Raji (cell line): ENCODE results near the gene ATOH7.

Experiments
- POLR2A ChIP-seq: IDR thresholded peaks from 2 replicates; pipeline ENCODE4 v1.6.1; 2011; ENCODE audit warnings: low read depth, low read length, control low read depth; ENCODE audit not compliant: insufficient read depth

The ATOH7 gene

DNA sequence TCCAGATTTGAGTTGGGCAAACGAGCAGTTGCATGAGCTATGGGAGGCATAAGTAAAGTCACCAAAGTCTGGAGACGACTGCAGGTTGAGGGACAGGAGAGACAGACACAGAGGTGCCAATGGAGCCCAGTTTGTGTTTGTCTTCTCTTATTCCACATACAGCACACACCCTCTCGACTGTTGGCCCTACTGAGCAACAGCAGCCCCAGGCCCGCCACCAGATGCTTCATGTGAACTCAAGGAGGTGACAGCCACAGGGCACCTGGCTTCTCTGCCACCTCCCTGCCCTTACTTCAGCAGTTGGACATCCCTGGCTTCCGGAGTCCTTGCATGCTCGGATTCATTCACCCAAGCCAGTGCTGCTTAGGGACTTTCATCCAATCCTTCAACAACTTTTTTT is 6.5 kb upstream of the ATOH7 start:
- TF ChIP-seq POLR2A: no peak

DNA sequence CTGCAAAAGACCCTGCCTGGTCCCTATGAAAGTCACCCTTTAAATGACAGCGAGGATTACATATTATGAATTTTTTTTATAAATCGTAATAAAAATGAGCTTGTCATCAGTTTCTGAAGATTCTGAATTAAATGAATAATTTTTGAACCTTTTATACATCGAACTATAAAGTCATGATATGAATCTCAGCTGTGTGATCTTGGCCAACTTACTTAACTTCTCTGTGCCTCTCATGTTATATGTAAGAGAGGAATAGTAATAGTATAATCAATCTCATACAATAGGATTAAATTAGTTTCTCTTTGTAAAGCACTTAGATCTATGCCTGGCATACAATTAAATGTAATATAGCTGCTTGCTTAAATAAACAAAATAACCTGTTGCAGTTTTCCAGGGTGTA is 5.3 kb upstream of the ATOH7 start:
- TF ChIP-seq POLR2A: no peak

DNA sequence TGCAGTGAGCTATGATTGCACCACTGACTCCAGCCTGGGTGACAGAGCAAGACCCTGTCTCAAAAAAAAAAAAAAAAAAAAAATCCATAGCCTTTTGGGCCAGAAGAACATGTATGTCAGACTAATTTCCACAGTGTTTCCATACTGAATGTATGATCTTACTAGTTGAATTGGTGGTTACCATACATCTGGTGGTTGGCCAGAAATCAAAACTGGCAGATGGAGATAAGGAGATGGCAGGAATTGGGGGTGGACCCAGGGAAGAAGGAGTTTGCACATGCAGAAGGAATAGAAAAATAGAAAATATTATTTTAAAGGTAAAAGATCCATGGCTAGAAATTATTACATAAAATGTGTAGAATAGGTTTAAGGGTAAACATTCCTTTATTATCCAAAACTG is 3.7 kb upstream of the ATOH7 start:
- no peak for TF ChIP-seq POLR2A

DNA sequence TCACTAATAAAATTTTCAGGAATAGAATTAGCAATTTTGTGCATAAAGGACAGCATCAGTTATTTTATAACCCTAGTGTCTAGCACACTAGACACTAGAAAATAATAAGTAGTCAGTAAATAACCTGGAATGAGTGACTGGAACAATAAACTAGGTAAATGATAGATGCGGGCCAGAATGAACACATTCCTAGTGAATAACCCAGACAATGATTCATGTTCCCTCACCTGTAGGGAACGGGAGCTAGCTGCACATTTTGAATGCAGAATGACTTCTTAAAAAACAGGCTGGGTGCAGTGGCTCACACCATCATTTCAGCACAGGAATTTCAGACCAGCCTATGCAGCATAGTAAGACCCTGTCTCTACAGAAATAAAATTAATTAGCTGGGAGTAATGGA is 3.2 kb upstream of the ATOH7 start:
- no peak for TF ChIP-seq POLR2A

DNA sequence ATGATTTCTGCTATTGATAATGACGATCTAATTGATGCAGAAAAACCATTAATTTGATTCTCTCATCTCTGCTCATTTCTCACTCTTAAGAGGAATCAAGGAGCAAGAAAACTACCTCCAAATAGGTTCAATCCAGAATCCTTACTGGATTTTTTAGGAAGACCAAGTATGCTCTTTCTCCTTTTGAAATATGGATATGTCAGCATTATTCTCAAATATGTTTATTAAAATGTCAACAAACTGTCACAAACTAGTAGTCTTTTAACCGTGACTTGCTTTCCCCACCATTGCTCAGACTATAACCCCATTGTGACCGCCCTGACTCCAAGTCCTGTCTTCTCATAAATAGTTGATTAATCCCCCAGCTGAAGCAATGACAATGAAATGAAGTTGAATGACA is 1.1 kb upstream of the ATOH7 start:
- TF ChIP-seq POLR2A: no peak

DNA sequence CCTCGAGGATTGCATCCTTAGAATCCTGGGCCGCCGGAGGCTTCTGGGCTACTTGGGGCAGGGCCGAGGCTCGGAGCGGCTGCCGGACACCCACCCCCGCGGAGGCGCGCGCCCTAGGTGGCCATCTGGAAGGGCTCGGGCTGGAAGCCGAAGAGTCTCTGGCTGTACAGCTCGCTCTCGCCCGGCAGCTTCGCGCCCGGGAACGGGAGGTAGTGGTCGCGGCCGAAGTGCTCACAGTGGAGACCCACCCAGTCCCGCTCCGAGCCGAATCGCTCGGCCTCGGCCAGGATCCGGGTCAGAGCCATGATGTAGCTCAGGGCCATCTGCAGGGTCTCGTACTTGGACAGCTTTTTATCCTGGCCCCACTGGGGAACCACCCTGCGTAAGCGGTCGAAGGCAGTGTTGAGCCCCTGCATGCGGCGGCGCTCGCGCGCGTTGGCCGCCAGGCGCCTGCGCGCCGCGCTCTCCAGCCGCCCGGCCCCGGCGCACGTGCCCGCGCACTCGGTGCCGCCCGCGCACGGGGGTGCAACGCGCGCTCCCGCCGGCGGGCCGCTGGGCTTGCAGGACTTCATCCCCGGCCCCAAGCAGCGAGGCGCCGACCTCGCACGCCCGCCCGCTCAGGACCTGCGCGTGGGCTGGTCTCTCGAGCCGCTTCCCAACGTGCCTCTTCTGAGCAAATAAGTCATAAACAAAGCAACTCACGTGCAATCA is 652 bp downstream of the ATOH7 start:
- no peak for TF ChIP-seq POLR2A

DNA sequence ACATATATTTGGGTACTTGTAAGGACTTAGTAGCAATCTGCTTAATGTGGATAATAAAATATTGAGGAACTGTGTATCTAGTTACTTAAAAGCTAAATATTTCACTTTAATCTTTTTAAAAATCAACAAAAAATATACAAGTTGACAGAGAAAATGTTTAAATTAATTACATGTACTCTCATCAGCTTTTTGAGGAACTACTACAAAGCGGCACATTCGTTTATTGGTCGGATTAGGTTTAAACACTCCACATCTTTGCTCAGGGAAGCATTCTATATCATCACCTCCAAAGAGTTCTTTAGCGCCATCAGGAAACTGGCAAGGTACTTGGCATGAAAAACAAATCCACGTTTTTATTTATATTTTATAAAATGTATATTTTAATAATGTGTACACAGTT is 1.6 kb downstream of the ATOH7 start:
- no peak for TF ChIP-seq POLR2A

DNA sequence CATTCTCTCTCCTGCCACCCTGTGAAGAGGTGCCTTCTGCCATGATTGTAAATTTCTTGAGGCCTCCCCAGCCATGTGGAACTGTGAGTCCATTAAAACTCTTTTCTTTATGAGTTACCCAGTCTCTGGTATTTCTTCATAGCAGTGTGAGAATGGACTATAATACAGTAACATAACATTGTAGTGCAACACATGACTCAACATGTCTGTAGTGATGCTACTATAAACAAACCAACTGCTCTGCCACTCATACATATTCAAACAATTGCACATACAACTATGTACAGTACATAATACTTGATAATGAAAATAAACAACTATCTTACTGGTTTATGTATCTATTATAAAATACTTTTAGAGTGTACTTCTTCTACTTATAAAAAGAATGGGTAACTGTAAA is 7.1 kb downstream of the ATOH7 start:
- no peak for TF ChIP-seq POLR2A

DNA sequence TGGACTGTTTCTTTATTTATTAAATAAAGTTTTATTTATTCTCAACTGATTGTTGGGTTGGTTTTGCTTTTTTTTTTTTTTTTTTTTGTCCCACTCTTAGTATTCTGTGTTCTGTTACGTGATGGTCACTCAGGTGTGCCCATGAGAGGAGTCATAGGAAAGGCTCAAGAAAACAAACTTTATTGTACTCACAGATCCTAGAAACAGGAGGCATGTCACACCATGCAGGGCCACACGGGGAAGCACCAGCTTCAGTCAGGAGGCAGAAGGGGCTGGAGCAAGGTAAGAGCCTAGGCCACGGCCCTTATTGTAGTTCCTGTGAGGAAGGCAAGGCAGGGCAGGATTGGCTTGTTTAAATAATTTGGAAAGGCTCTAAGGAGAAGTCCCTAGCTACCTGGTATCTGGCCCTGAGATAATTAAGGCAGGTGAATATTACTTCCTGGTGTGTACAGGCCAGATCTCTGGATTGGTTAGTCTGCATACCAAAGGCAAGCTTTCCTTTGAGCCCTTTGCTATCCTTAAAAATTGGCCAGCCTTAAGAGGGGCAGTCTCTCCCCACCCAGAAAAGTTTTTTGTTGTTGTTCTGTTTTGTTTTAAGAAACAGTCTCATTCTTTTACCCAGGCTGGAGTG is 8.3 kb downstream of the ATOH7 start:
- TF ChIP-seq POLR2A: no peak

DNA sequence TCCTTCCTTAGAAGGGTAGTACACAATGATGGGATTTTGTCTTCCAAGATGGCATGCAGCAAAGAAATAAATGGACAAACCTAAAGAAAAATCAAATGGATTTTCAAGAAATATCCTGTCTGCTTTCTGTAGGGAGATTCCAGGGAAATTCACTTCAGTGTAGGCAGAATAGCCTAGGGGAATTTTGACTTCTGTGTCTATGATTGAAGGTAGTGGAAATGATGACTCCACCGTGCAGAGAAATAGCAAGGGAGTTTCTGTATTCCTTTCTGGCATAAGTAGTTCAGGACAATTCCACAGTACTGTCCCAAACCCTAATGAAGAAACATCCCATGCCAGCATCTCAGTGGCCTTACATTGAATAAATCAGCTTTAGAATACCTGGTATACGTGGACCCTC is 9.5 kb downstream of the ATOH7 start:
- no peak for TF ChIP-seq POLR2A

DNA sequence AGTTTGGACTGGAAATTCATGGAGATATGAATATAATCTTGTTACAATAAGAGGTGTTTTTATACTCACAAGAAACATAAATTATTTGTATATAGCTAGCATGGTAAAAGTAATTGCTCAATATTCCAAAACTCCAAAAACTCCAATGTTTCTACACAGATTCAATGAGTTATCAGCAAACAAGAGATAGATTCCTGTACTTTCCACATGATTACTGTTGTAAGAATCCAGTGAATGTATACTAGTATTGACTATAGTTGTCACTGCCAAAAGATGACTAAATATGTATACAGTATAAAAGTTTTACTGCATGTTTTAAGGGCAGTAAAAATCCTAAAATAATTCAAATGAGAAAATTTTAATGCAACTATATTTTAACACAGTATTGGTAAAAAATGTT is 10.7 kb downstream of the ATOH7 start:
- no peak for TF ChIP-seq POLR2A

DNA sequence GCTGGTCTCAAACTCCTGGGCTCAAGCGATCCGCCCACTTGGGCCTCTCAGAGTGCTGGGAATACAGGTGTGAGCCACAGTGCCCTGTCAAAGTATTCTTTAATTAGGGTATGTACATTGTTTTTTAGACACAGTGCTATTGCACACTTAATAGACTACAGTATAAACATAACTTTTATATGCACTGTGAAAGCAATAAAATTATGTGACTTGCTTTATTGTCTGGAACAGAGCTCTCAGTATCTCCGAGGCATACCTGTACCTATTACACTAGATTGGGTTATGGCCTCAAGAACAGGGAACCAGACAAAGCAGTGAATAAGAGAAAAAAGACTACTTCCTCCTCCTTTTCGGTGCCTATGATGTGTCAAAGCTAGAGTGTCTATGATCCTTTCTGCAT is 13.1 kb downstream of the ATOH7 start:
- no peak for TF ChIP-seq POLR2A

DNA sequence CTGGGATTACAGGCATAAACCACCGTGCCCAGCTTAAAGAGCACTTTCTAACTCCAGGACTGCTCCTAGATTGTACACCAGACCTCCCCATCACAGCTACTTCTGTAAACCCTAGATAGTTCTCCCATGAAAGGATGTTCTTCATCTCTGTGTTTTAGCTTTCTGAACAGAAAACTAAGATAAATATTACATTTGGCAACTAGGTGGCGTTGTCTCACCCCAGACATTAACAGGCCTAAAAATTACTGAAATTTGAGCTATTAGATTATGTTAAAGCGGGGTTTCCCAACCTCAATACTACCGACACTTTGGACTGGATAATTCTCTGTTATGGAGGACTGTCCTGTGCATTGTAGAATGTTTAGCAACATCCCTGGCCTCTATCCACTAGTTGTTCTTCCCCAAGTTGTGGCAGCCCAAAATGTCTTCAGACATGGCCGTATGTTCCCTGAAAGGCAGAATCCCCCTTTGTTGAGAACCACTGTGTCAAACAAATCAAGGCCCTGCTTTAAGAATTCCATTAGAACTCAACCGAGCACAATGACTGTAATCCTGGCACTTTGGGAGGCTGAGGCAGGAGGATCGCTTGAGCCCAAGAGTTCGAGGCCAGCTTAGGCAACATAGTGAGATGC is 19.1 kb downstream of the ATOH7 start:
- TF ChIP-seq POLR2A: no peak

DNA sequence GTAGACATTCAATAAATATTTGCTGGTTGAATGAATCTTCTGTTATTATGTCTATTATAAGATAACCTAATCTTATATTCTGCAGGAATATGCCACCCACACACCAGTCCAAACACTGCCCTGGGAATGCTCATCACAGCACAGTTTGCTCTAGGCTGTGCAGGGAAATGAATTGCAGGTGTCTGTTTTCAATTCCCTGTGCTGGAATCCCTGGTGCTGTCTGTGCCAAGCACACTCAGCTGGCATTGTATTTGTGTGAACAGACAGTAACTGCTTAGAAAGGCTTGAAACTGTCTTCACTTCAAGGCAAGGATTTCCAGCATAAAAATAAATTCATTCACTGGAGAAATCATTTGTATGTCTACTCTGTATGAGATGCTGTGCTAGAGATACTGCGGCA is 20.2 kb downstream of the ATOH7 start:
- TF ChIP-seq POLR2A: no peak

DNA sequence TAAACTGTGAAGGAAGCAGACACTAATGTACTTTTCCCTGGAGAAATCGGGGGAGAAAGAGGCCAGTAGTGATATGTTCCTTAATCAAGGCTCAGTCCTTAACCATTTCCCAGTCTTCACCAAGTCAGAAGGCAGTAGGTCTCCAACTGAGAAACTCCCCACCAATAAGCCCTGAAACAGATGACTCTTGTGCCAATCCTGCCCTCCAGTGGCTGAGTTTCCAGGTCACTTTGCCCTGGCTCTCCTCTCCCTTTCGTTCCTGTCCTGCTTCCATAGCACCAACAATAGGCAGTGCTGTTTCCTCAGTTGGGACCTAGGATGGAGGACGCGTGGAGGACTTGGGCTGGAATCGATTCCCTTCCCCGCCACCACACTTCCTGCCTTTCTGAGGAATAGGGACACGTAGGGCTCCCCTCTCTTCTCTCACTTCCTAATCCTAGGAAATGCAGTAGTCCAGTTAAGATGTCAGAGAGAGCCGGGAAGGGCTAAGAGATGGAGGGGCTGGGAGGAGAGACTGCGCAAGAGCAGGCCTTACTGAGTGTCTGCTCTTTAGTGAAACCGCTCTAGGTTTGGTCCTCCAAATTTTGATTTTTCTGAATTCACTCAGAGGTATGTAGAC is 23.4 kb downstream of the ATOH7 start:
- TF ChIP-seq POLR2A: no peak

DNA sequence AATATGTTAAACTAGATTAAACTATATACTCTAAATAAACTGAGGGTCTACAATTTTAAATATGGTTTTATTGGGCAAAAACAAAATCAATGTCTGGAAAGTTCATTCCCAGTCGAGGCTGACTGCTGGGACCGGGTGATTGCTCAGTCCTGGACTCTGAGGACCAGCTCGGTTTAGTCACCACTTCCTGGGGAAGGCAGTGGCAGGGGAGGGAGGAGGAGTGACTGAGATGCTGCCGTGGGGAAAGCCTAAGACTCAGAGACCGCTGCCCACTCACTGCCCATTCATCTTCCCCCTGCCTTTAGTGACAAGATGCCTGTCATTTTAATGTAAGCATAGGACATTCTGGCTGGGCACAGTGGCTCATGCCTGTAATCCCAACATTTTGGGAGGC is 29.0 kb downstream of the ATOH7 start:
- TF ChIP-seq POLR2A: no peak
